HG02970 (cell line): ENCODE results near the gene RASL12.
"Not testable (repeated sequence)": the region's sequence is repeated elsewhere in the genome, so short reads cannot be mapped to it uniquely, and the experiment has no call there.

ENCODE experiments used
- ATAC-seq: cut with Tn5 transposase; IDR thresholded peaks from one replicate; pipeline ENCODE4 v1.9.1; 2021; ENCODE audit warnings: mild to moderate bottlenecking, moderate library complexity, moderate number of reproducible peaks; ENCODE audit not compliant: unreplicated experiment, low FRiP score

RASL12 gene

GRCh38 chr15:65067645-65068402, at the start of gene RASL12:
Gene RASL12 (minus strand): TSS chr15:65067991. CDS start chr15:65067835, 156 bp downstream.
- no peak for ATAC-seq

- ATAC-seq, result no peak
Observed at GRCh38 chr15:65115542-65115941, 47.8 kb upstream of the RASL12 start.

GRCh38 chr15:65115086-65115485, 47.3 kb upstream of the RASL12 start, which contains the start of gene UBAP1L:
Gene UBAP1L (minus strand): TSS chr15:65115200. CDS start chr15:65106215, 8,985 bp downstream.
- no peak for ATAC-seq

- no peak for ATAC-seq
Observed at GRCh38 chr15:65110676-65111292, 43.0 kb upstream of the RASL12 start.

GRCh38 chr15:65106011-65106590, 38.3 kb upstream of the RASL12 start:
- no peak for ATAC-seq

- no peak for ATAC-seq
Observed at GRCh38 chr15:65105038-65105437, 37.2 kb upstream of the RASL12 start.

GRCh38 chr15:65102912-65103311, 35.1 kb upstream of the RASL12 start:
- ATAC-seq, result no peak

- no peak for ATAC-seq
Observed at GRCh38 chr15:65101891-65102708, 34.3 kb upstream of the RASL12 start.

GRCh38 chr15:65101411-65101890, 33.7 kb upstream of the RASL12 start:
- ATAC-seq, result no peak

GRCh38 chr15:65100442-65100841, 32.7 kb upstream of the RASL12 start:
- no peak for ATAC-seq

- ATAC-seq, result not testable (repeated sequence)
Observed at GRCh38 chr15:65099801-65100200, 32.0 kb upstream of the RASL12 start.

- no peak for ATAC-seq
Observed at GRCh38 chr15:65099336-65099735, 31.5 kb upstream of the RASL12 start.

GRCh38 chr15:65097651-65098263, 30.0 kb upstream of the RASL12 start:
- ATAC-seq, result no peak

- ATAC-seq, result no peak
Observed at GRCh38 chr15:65096481-65097385, 28.9 kb upstream of the RASL12 start.

- ATAC-seq, result no peak
Observed at GRCh38 chr15:65095747-65096104, 27.9 kb upstream of the RASL12 start.

GRCh38 chr15:65095011-65095746, 27.4 kb upstream of the RASL12 start:
- no peak for ATAC-seq

- no peak for ATAC-seq
Observed at GRCh38 chr15:65094294-65094995, 26.7 kb upstream of the RASL12 start.

- ATAC-seq, result not testable (repeated sequence)
Observed at GRCh38 chr15:65093793-65094170, 26.0 kb upstream of the RASL12 start.
